Uterus (tissue), 2 donors: ENCODE results near the gene EVA1C.

Experiments
- POLR2A ChIP-seq, 2 donors: fragments of 450-650 bp; IDR thresholded peaks; one replicate each; pipeline ENCODE4 v1.6.1; 2016; ENCODE audit warnings: antibody characterized with exemption in 2 of 2, mild to moderate bottlenecking in 1 of 2, moderate library complexity in 1 of 2
- TF ChIP-seq, protein P1 (sequence below), 4 experiments: fragments of 200-600 bp in 2 of 4; fragments of 450-650 bp in 2 of 4; sonication (generic) in 2 of 4; IDR thresholded peaks; one replicate each; pipeline ENCODE4 v1.5.1; 2016 to 2019; ENCODE audit warnings: antibody characterized with exemption in 4 of 4, mild to moderate bottlenecking in 2 of 4, moderate library complexity in 1 of 4

DNA sequence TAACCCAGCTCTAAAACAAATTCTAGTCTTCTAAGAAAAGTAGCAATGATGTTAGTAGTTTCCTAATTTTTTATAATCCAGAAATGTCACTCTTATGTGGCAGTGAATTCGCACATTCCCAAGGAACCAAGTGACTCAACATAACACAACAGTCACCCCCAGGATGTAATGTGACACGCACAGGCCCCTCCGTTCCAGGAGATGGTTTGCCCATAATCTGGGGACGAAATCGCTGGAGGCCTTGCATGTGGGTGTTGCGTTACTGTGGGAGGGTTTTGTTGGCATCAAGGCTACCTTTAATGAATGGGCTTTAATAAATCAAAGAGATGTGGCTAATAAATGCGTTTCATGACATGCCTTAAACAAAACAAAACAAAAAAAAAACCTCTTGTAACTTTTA is 50.9 kb downstream of the EVA1C start:
- TF ChIP-seq, protein P1, sequence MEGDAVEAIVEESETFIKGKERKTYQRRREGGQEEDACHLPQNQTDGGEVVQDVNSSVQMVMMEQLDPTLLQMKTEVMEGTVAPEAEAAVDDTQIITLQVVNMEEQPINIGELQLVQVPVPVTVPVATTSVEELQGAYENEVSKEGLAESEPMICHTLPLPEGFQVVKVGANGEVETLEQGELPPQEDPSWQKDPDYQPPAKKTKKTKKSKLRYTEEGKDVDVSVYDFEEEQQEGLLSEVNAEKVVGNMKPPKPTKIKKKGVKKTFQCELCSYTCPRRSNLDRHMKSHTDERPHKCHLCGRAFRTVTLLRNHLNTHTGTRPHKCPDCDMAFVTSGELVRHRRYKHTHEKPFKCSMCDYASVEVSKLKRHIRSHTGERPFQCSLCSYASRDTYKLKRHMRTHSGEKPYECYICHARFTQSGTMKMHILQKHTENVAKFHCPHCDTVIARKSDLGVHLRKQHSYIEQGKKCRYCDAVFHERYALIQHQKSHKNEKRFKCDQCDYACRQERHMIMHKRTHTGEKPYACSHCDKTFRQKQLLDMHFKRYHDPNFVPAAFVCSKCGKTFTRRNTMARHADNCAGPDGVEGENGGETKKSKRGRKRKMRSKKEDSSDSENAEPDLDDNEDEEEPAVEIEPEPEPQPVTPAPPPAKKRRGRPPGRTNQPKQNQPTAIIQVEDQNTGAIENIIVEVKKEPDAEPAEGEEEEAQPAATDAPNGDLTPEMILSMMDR (IDR thresholded peaks at IDR 0.05): no peak
- no peak for TF ChIP-seq POLR2A (IDR thresholded peaks at IDR 0.05)
